Tibial nerve (tissue), 4 donors: ENCODE results near the gene INSYN1.

Source experiments
- EP300 ChIP-seq, 2 donors: sonication (generic); formaldehyde crosslinking; IDR thresholded peaks; one replicate each; pipeline ENCODE4 v1.6.1; 2017; ENCODE audit warnings: antibody characterized with exemption in 2 of 2, mild to moderate bottlenecking in 1 of 2
- POLR2A ChIP-seq, 2 donors: fragments of 450-650 bp; IDR thresholded peaks; one replicate each; pipeline ENCODE4 v1.6.1; 2017; ENCODE audit warnings: antibody characterized with exemption in 2 of 2, mild to moderate bottlenecking in 2 of 2, moderate library complexity in 2 of 2
- TF ChIP-seq, protein P1 (sequence below), 5 experiments: fragments of 200-600 bp in 3 of 5; fragments of 450-650 bp in 2 of 5; sonication (generic) in 3 of 5; IDR thresholded peaks; one replicate each; pipeline ENCODE4 v1.5.1; 2016 to 2019; ENCODE audit warnings: antibody characterized with exemption in 5 of 5, mild to moderate bottlenecking in 3 of 5, moderate library complexity in 2 of 5

- TF ChIP-seq, protein P1, sequence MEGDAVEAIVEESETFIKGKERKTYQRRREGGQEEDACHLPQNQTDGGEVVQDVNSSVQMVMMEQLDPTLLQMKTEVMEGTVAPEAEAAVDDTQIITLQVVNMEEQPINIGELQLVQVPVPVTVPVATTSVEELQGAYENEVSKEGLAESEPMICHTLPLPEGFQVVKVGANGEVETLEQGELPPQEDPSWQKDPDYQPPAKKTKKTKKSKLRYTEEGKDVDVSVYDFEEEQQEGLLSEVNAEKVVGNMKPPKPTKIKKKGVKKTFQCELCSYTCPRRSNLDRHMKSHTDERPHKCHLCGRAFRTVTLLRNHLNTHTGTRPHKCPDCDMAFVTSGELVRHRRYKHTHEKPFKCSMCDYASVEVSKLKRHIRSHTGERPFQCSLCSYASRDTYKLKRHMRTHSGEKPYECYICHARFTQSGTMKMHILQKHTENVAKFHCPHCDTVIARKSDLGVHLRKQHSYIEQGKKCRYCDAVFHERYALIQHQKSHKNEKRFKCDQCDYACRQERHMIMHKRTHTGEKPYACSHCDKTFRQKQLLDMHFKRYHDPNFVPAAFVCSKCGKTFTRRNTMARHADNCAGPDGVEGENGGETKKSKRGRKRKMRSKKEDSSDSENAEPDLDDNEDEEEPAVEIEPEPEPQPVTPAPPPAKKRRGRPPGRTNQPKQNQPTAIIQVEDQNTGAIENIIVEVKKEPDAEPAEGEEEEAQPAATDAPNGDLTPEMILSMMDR (IDR thresholded peaks at IDR 0.05) = no peak
- TF ChIP-seq EP300 (IDR thresholded peaks at IDR 0.05) (no peak), POLR2A (IDR thresholded peaks at IDR 0.05) (no peak)
Observed at GRCh38 chr15:73714695-73715301, 38.4 kb downstream of the INSYN1 start.
